GM21529 (cell line): Measurements from ENCODE around the gene PTCH1.

Experiments
- ATAC-seq: cut with Tn5 transposase; IDR thresholded peaks from one replicate; pipeline ENCODE4 v1.9.1; 2021; ENCODE audit not compliant: unreplicated experiment

The PTCH1 gene

GRCh38 chr9:95516734-95517558 lies at the start of gene PTCH1:
Gene PTCH1, minus strand, starts transcription at chr9:95516971.
- no peak for ATAC-seq

- ATAC-seq: no peak
Measured at GRCh38 chr9:95565982-95566381, 49.2 kb upstream of the PTCH1 start.

- no peak for ATAC-seq
Measured at GRCh38 chr9:95561913-95562312, 45.1 kb upstream of the PTCH1 start.

- no peak for ATAC-seq
Measured at GRCh38 chr9:95557142-95557541, 40.4 kb upstream of the PTCH1 start.

- ATAC-seq: no peak
Measured at GRCh38 chr9:95556521-95556920, 39.8 kb upstream of the PTCH1 start.

- ATAC-seq: no peak
Measured at GRCh38 chr9:95552814-95553546, 36.2 kb upstream of the PTCH1 start.

- no peak for ATAC-seq
Measured at GRCh38 chr9:95552255-95552654, 35.5 kb upstream of the PTCH1 start.

- no peak for ATAC-seq
Measured at GRCh38 chr9:95551406-95551805, 34.6 kb upstream of the PTCH1 start.

GRCh38 chr9:95545831-95546567 lies 29.2 kb upstream of the PTCH1 start:
- ATAC-seq: no peak

GRCh38 chr9:95533996-95534680 lies 17.4 kb upstream of the PTCH1 start:
- no peak for ATAC-seq

GRCh38 chr9:95529910-95530309 lies 13.1 kb upstream of the PTCH1 start:
- no peak for ATAC-seq

- ATAC-seq: no peak
Measured at GRCh38 chr9:95528908-95529502, 12.2 kb upstream of the PTCH1 start.

- no peak for ATAC-seq
Measured at GRCh38 chr9:95522871-95523370, 6.2 kb upstream of the PTCH1 start.

- ATAC-seq: no peak
Measured at GRCh38 chr9:95521699-95522098, 4.9 kb upstream of the PTCH1 start.

- ATAC-seq: no peak
Measured at GRCh38 chr9:95517559-95518425, 1.0 kb upstream of the PTCH1 start.

GRCh38 chr9:95516221-95516733 lies 494 bp downstream of the PTCH1 start:
- no peak for ATAC-seq

GRCh38 chr9:95515272-95516113 lies 1.3 kb downstream of the PTCH1 start:
- ATAC-seq: no peak

- ATAC-seq: no peak
Measured at GRCh38 chr9:95514342-95514741, 2.4 kb downstream of the PTCH1 start.
